K562 (cell line): Measurements from ENCODE around the gene CNOT6. TPM values are rescaled to one million over a fixed set of nuclear protein-coding genes. Genes with fewer than 3 reads are reported as not detected.

Experiments
- C11orf30 ChIP-seq: fragments of 450-650 bp; IDR thresholded peaks from 2 replicates; pipeline ENCODE4 v1.6.1; 2016; ENCODE audit warnings: low read depth, mild to moderate bottlenecking
- CHD4 ChIP-seq: fragments of 200-600 bp; sonication (generic); IDR thresholded peaks from 3 replicates; pipeline ENCODE4 v1.6.1; 2012; ENCODE audit warnings: low read depth, mild to moderate bottlenecking, mixed read lengths, low read length, inconsistent platforms; ENCODE audit not compliant: insufficient read depth, insufficient replicate concordance, poor library complexity, severe bottlenecking
- GATA2 ChIP-seq: sonication (generic); formaldehyde crosslinking; IDR thresholded peaks from 2 replicates; pipeline ENCODE4 v1.4.0; 2020; ENCODE audit warnings: mild to moderate bottlenecking, missing genetic modification reagents
- HMG20A ChIP-seq: fragments of 450-650 bp; formaldehyde crosslinking; conservative IDR thresholded peaks from 2 replicates; pipeline ENCODE4 v1.4.0; 2020; ENCODE audit warnings: mild to moderate bottlenecking, mixed read lengths
- MAFF ChIP-seq: IDR thresholded peaks from 2 replicates; pipeline ENCODE4 v1.6.1; 2012; ENCODE audit warnings: low read length, improper control_type of control experiment
- MAFG ChIP-seq: fragments of 450-650 bp; conservative IDR thresholded peaks from 2 replicates; pipeline ENCODE4 v1.6.1; 2016; ENCODE audit warnings: missing genetic modification characterization, missing compliant biosample characterization
- OTX1 ChIP-seq: fragments of 450-650 bp; formaldehyde crosslinking; IDR thresholded peaks from 2 replicates; pipeline ENCODE4 v1.4.0; 2022; ENCODE audit warnings: mild to moderate bottlenecking
- SPI1 ChIP-seq: IDR thresholded peaks from 2 replicates; pipeline ENCODE4 v1.6.1; 2011; ENCODE audit warnings: low read depth, low read length, control low read depth, borderline replicate concordance
- SRF ChIP-seq, 2 experiments: fragments of 250-450, 450-650 bp in 1 of 2; sonication (Bioruptor Pico) in 1 of 2; sonication (generic) in 1 of 2; formaldehyde crosslinking; IDR thresholded peaks; 2 replicates each; pipeline versions ENCODE4 v1.5.0 to v1.5.1; 2020 to 2022; ENCODE audit warnings: mild to moderate bottlenecking in 1 of 2, missing genetic modification reagents in 1 of 2
- TCFL5 ChIP-seq: fragments of 250-450 bp; sonication (Bioruptor Pico); conservative IDR thresholded peaks from 2 replicates; pipeline ENCODE4 v1.6.1; 2021; ENCODE audit warnings: mild to moderate bottlenecking, moderate library complexity, matching md5 sums
- ZNF134 ChIP-seq: fragments of 250-450 bp; sonication (Bioruptor Pico); conservative IDR thresholded peaks from 2 replicates; pipeline ENCODE4 v1.4.0; 2020
- ZNF311 ChIP-seq: fragments of 250-450 bp; sonication (Bioruptor Pico); IDR thresholded peaks from 2 replicates; pipeline ENCODE4 v1.4.0; 2020; ENCODE audit warnings: mild to moderate bottlenecking, moderate library complexity
- ZNF436 ChIP-seq: fragments of 250-450, 450-650 bp; sonication (Bioruptor Pico); formaldehyde crosslinking; IDR thresholded peaks from 2 replicates; pipeline ENCODE4 v1.7.0; 2020; ENCODE audit warnings: mild to moderate bottlenecking
- ZNF507 ChIP-seq: conservative IDR thresholded peaks from 2 replicates; pipeline ENCODE4 v1.6.1; 2017; ENCODE audit warnings: missing genetic modification characterization, missing compliant biosample characterization
- ZNF584 ChIP-seq: fragments of 200-800 bp; sonication (Bioruptor generic); IDR thresholded peaks from 2 replicates; pipeline ENCODE4 v1.6.1; 2016; ENCODE audit warnings: low read depth, mild to moderate bottlenecking, missing genetic modification characterization, missing compliant biosample characterization
- polyA plus RNA-seq, 8 experiments: library from polyadenylated mRNA; depleted of rRNA in 4 of 8; stranded (reverse) in 5 of 8; unstranded in 3 of 8; fragments of >200 nt; fragmentation: Nextera tagmentation in 2 of 8; fragmentation: Illumina TruSeq in 1 of 8; extraction: Ambion mirVana in 2 of 8; extraction: Trizol in 1 of 8; gene quantifications; 2 replicates each; pipeline versions ENCODE4 v1.2.1 to v1.2.3, GENCODE V29; 2011 to 2014; ENCODE audit warnings: inconsistent platforms in 1 of 8, missing spikeins in 1 of 8
- total RNA-seq, 7 experiments: library from RNA; depleted of rRNA in 6 of 7; stranded (reverse); fragments of >200 nt in 6 of 7; fragmentation: Illumina TruSeq in 2 of 7; extraction: Trizol in 2 of 7; gene quantifications; 2 replicates each; pipeline versions ENCODE4 v1.2.1 to v1.2.3, GENCODE V29; 2011 to 2021; ENCODE audit warnings: low replicate concordance in 1 of 7
- TF ChIP-seq, protein P1 (sequence below): fragments of 450-650 bp; IDR thresholded peaks from 2 replicates; pipeline ENCODE4 v1.6.1; 2017; ENCODE audit warnings: antibody characterized with exemption, mild to moderate bottlenecking
- TF ChIP-seq, protein P2 (sequence below): fragments of 450-650 bp; conservative IDR thresholded peaks from 2 replicates; pipeline ENCODE4 v1.6.1; 2016; ENCODE audit warnings: missing genetic modification characterization, low read depth, mild to moderate bottlenecking, control low read depth, missing compliant biosample characterization
- TF ChIP-seq, protein P3 (sequence below): fragments of 250-450 bp; sonication (Bioruptor Pico); IDR thresholded peaks from 2 replicates; pipeline ENCODE4 v1.5.0; 2022; ENCODE audit warnings: mild to moderate bottlenecking

CNOT6 gene
- total and polyA plus RNA-seq, 9 of the 15 experiments (the other 6 are each of a cell fraction or from before 2014, with no cell fraction given): 4.9 to 32.4 (median 14.0) TPM

DNA sequence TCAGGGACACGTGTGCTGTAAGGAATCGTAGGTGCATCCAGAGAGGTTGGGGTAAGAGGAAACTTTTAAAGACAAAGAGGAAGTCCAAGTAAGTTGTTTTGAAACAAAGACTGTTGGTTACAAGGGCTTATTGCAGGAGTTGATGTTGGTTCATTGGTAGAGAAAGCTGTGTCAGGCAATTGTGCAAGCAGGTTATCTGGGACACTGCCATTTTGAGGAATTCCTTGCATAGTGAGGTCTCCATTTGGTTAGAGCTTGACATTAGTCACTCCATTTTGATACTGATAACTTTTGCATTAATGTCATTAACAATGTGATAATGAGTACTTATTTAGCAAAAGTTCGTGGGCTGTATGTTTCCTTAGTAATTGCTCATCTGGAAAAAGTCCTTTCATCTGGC, 24.9 kb downstream of the CNOT6 start (continued):
- TF ChIP-seq, protein P1, sequence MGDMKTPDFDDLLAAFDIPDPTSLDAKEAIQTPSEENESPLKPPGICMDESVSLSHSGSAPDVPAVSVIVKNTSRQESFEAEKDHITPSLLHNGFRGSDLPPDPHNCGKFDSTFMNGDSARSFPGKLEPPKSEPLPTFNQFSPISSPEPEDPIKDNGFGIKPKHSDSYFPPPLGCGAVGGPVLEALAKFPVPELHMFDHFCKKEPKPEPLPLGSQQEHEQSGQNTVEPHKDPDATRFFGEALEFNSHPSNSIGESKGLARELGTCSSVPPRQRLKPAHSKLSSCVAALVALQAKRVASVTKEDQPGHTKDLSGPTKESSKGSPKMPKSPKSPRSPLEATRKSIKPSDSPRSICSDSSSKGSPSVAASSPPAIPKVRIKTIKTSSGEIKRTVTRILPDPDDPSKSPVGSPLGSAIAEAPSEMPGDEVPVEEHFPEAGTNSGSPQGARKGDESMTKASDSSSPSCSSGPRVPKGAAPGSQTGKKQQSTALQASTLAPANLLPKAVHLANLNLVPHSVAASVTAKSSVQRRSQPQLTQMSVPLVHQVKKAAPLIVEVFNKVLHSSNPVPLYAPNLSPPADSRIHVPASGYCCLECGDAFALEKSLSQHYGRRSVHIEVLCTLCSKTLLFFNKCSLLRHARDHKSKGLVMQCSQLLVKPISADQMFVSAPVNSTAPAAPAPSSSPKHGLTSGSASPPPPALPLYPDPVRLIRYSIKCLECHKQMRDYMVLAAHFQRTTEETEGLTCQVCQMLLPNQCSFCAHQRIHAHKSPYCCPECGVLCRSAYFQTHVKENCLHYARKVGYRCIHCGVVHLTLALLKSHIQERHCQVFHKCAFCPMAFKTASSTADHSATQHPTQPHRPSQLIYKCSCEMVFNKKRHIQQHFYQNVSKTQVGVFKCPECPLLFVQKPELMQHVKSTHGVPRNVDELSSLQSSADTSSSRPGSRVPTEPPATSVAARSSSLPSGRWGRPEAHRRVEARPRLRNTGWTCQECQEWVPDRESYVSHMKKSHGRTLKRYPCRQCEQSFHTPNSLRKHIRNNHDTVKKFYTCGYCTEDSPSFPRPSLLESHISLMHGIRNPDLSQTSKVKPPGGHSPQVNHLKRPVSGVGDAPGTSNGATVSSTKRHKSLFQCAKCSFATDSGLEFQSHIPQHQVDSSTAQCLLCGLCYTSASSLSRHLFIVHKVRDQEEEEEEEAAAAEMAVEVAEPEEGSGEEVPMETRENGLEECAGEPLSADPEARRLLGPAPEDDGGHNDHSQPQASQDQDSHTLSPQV: peak; percentile 94
- TF ChIP-seq ZNF584 (CRISPR knock-in tag) (0 out of 2 replicates have a peak, but pooled peaks have one; percentile 42), SRF (CRISPR knock-in tag; IDR thresholded peaks at IDR 0.05) (no peak), GATA2 (CRISPR knock-in tag) (no peak), MAFF (no peak), OTX1 (no peak), HMG20A (CRISPR knock-in tag) (no peak), CHD4 (no peak), ZNF436 (CRISPR knock-in tag) (no peak), SPI1 (peak; percentile 64; the same call in 1 of the 2 replicates), ZNF507 (tag) (peak; percentile 29; the same call in 1 of the 2 replicates), ZNF134 (0 out of 2 replicates have a peak, but pooled peaks have one; percentile 22), TCFL5 (CRISPR knock-in tag) (peak; percentile 52), ZNF311 (CRISPR knock-in tag) (peak; percentile 69; the same call in 1 of the 2 replicates), C11orf30 (no peak), MAFG (tag) (0 out of 2 replicates have a peak, but pooled peaks have one; percentile 14)
- TF ChIP-seq, protein P2, sequence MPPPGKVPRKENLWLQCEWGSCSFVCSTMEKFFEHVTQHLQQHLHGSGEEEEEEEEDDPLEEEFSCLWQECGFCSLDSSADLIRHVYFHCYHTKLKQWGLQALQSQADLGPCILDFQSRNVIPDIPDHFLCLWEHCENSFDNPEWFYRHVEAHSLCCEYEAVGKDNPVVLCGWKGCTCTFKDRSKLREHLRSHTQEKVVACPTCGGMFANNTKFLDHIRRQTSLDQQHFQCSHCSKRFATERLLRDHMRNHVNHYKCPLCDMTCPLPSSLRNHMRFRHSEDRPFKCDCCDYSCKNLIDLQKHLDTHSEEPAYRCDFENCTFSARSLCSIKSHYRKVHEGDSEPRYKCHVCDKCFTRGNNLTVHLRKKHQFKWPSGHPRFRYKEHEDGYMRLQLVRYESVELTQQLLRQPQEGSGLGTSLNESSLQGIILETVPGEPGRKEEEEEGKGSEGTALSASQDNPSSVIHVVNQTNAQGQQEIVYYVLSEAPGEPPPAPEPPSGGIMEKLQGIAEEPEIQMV (tag): peak; percentile 66
- TF ChIP-seq, protein P3, sequence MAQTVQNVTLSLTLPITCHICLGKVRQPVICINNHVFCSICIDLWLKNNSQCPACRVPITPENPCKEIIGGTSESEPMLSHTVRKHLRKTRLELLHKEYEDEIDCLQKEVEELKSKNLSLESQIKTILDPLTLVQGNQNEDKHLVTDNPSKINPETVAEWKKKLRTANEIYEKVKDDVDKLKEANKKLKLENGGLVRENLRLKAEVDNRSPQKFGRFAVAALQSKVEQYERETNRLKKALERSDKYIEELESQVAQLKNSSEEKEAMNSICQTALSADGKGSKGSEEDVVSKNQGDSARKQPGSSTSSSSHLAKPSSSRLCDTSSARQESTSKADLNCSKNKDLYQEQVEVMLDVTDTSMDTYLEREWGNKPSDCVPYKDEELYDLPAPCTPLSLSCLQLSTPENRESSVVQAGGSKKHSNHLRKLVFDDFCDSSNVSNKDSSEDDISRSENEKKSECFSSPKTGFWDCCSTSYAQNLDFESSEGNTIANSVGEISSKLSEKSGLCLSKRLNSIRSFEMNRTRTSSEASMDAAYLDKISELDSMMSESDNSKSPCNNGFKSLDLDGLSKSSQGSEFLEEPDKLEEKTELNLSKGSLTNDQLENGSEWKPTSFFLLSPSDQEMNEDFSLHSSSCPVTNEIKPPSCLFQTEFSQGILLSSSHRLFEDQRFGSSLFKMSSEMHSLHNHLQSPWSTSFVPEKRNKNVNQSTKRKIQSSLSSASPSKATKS (CRISPR knock-in tag): no peak
